Mesenteric fat pad (tissue), 1 donor: ENCODE results near the gene ZBED1. TPM values are rescaled to one million over a fixed set of nuclear protein-coding genes. Genes with fewer than 3 reads are reported as not detected.
A peak's percentile ranks its signal among the peaks of the same experiment; 100 is the strongest.
"Not testable (repeated sequence)": the region's sequence is repeated elsewhere in the genome, so short reads cannot be mapped to it uniquely, and the experiment has no call there.

ENCODE experiments used
- DNase-seq: peaks from one replicate; pipeline ENCODE4 v3.0.0-alpha.2; 2020; ENCODE audit warnings: low spot score
- total RNA-seq: library from RNA; stranded (reverse); fragmentation: NEBNext Ultra II Directional; extraction: Animal tissue kit (Norgen Biotek cat#: 25700); gene quantifications from one replicate; pipeline ENCODE4 v1.2.1, GENCODE V29; 2021
- donor health status: DM: yes; HTN: yes; CAD: no.

The ZBED1 gene
- total RNA-seq, 1 donor from 2014 or later, result 37.2 TPM

- DNase-seq, result peak; percentile 72
These were observed 1.9 kb downstream of the ZBED1 start for GRCh38 chrX:2498781-2499302.

- no peak for DNase-seq
These were observed 2.6 kb downstream of the ZBED1 start for GRCh38 chrX:2497961-2498780.

- DNase-seq, result peak; percentile 47
These were observed 5.2 kb downstream of the ZBED1 start for GRCh38 chrX:2495595-2495994.

GRCh38 chrX:2492531-2493218 is 8.1 kb downstream of the ZBED1 start:
- no peak for DNase-seq

- no peak for DNase-seq
These were observed 10.1 kb downstream of the ZBED1 start for GRCh38 chrX:2490634-2491033.

GRCh38 chrX:2489446-2490445 is 11.0 kb downstream of the ZBED1 start:
- no peak for DNase-seq

- no peak for DNase-seq
These were observed 12.0 kb downstream of the ZBED1 start for GRCh38 chrX:2488621-2489285.

- DNase-seq, result no peak
These were observed 13.4 kb downstream of the ZBED1 start for GRCh38 chrX:2487366-2487765.

- DNase-seq, result no peak
These were observed 14.2 kb downstream of the ZBED1 start for GRCh38 chrX:2486476-2487133.

GRCh38 chrX:2485789-2486345 is 14.9 kb downstream of the ZBED1 start:
- DNase-seq, result no peak

GRCh38 chrX:2484721-2485648 is 15.8 kb downstream of the ZBED1 start:
- DNase-seq, result no peak

GRCh38 chrX:2484256-2484655 is 16.5 kb downstream of the ZBED1 start:
- DNase-seq, result no peak

- no peak for DNase-seq
These were observed 17.2 kb downstream of the ZBED1 start for GRCh38 chrX:2483398-2484060.

GRCh38 chrX:2481597-2481996 is 19.2 kb downstream of the ZBED1 start:
- DNase-seq, result not testable (repeated sequence)

GRCh38 chrX:2479982-2480381 is 20.8 kb downstream of the ZBED1 start:
- DNase-seq, result not testable (repeated sequence)

- no peak for DNase-seq
These were observed 21.4 kb downstream of the ZBED1 start for GRCh38 chrX:2479420-2479780.

- no peak for DNase-seq
These were observed 22.0 kb downstream of the ZBED1 start for GRCh38 chrX:2478546-2479419.
